GM12873 (cell line): ENCODE measurements around the gene NCSTN.

Experiments
- CTCF ChIP-seq: IDR thresholded peaks from 2 replicates; pipeline ENCODE4 v1.5.1; 2012; ENCODE audit warnings: low read depth, mild to moderate bottlenecking, moderate library complexity, low read length, control low read depth; ENCODE audit not compliant: insufficient read depth; ENCODE audit errors: missing control alignments

The NCSTN gene

GRCh38 chr1:160365325-160365724, 22.1 kb downstream of the NCSTN start:
- TF ChIP-seq CTCF: no peak

- TF ChIP-seq CTCF: no peak
These were observed 23.7 kb downstream of the NCSTN start, which contains the start of gene NHLH1 for GRCh38 chr1:160366731-160367515. Gene NHLH1, plus strand, starts transcription at chr1:160367071. Its CDS starts 3,661 bp downstream, at chr1:160370732.

DNA sequence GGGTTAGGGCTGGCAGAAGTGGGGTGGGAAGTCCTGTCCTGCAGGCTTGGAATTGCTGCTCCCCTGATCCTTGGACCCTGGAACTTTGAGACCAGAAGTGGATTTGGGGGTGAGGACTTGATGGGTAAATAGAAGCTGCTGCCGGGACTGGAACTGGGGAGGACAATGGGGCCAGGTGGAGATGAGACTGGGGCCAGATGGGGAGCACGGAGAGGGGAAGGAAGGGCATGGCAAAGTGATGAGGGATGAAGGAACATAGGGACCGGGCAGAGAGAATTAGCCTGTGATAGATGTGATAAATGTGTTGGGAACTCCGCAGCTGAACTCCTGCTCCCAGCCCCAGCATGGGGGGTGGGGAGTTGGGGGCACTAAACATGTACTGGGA, 24.3 kb downstream of the NCSTN start:
- TF ChIP-seq CTCF: no peak

- no peak for TF ChIP-seq CTCF
These were observed 25.0 kb downstream of the NCSTN start for GRCh38 chr1:160367934-160368923.

GRCh38 chr1:160369087-160369486, 25.9 kb downstream of the NCSTN start:
- no peak for TF ChIP-seq CTCF

DNA sequence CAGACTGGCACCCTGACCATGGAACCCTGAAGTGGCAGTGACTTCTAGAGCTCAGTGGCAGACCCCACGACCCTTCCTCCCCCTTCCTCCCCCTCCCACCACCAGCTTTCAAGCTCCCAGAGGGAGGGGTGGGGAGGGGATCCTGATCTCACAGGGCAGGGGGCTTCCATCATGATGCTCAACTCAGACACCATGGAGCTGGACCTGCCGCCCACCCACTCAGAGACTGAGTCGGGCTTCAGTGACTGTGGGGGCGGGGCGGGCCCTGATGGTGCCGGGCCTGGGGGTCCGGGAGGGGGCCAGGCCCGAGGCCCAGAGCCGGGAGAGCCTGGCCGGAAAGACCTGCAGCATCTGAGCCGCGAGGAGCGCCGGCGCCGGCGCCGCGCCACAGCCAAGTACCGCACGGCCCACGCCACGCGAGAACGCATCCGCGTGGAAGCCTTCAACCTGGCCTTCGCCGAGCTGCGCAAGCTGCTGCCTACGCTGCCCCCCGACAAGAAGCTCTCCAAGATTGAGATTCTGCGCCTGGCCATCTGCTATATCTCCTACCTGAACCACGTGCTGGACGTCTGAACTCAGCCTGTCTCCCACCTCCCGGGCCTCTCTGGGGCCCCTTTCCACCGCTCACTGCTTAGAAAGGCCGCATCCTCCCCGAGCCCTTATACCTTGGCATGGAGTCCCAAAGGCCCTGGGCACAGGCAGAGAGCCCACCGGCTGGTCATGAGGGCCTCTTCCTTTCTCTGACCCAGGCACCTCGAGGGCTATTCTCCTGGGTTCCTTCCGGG, 27.6 kb downstream of the NCSTN start:
- TF ChIP-seq CTCF: no peak
